Activated gamma-delta T cell treated with anti-CD3 and anti-CD28 coated beads, Interleukin-2, amount 50 U/mL, for 16 hours (primary cell): ENCODE results near the gene CASP10.
"Not testable (repeated sequence)": the region's sequence is repeated elsewhere in the genome, so short reads cannot be mapped to it uniquely, and the experiment has no call there.

Source experiments
- DNase-seq: peaks from one replicate; pipeline ENCODE4 v3.0.0-alpha.2; 2020; ENCODE audit warnings: low read depth

The CASP10 gene

DNA sequence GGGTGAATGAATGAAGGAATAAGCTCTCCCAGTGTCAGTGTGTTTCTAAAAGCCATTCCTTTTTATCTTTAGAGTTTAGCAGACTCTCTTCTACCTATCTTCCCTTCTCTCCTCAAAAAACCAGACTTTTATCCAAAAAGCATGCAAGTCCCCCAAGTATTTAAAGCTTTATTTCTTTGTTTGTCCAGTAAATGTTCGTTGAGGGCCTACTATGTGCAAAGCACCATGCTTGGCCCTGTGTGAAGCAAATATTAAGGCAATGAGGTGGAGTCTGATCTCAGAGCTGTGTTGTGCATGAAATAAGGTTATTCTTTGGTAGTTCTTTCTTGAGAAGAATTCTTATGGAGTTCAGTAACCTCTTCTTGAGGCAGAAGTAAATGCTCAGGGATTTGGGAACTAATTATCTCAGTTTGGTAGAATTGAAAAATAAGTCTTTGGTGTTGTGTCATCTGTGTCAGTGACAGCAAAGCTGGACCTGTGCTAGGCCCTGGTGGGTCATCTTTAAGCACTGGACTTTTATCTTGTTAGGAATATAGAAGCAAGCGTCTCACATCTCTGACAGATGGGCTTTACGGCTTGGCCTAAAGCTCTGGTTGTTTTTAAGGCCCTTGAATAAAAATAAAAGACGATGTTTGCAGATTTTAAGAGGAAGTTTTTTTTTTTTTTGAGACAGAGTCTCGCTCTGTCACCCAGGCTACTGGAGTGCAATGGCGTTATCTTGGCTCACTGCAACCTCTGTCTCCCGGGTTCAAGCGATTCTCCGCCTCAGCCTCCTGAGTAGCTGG, 28.1 kb upstream of the CASP10 start:
- DNase-seq = no peak

GRCh38 chr2:201156036-201156435, 26.9 kb upstream of the CASP10 start:
- no peak for DNase-seq

GRCh38 chr2:201156640-201157039, 26.3 kb upstream of the CASP10 start:
- no peak for DNase-seq

DNA sequence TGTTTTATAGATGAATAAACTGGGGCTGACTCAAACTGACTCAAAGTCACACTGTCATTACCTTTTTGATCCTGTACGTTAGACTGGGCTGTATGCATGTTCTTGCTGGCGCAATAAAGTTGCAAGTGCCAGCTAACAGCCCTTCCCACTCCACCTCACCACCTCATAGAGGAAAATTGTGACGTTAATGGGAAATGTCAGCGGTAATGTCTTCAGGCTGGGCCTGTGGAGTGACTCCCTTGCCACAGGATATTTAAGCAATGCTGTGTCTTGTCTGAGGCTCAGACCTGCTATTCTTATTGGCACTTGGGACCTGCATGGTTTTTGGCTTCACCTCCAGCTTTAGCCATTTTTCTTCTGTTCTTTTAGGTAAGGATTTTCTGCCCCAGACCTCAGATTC, 25.2 kb upstream of the CASP10 start:
- DNase-seq = no peak

DNA sequence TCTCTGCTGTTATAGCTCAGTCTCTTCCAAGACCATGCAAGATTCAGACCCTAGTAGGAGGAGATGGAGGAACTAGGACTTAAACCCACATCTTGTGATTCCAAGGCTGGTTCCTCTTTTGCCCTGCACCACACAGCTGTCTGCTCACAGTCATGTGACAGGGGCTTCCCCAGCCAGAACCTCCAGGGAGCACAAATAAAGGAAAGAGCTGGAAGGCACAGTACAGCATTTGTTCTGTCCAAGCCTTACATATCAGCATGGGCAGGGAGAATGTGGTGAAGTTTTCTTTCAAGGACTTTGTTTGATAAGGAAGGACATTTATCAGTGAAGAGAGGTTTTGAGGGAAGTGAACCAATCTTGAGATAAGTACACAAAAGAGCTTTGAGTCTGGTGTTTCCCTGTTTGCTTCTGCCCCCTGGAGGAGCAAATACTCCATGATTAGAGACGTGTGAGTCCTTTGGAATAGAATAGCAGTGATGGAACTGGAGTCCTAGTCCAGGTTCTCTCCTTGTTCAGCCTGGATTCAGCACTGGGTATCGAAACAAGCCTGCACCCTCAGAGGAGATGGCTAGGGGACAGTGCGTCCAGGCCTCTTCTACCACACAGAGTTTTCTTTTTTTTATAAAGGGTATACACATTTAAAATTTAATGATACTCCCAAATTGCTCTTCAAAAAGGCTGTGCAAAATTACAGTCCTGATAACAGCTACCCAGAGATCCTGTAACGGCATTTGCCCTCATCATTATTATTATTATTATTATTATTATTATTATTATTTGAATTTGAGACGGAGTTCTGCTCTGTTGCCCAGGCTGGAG, 24.6 kb upstream of the CASP10 start:
- DNase-seq = peak; percentile 15

- no peak for DNase-seq
Observed at GRCh38 chr2:201164166-201164565, 18.8 kb upstream of the CASP10 start.

- DNase-seq = no peak
Observed at GRCh38 chr2:201167546-201167945, 15.4 kb upstream of the CASP10 start.

DNA sequence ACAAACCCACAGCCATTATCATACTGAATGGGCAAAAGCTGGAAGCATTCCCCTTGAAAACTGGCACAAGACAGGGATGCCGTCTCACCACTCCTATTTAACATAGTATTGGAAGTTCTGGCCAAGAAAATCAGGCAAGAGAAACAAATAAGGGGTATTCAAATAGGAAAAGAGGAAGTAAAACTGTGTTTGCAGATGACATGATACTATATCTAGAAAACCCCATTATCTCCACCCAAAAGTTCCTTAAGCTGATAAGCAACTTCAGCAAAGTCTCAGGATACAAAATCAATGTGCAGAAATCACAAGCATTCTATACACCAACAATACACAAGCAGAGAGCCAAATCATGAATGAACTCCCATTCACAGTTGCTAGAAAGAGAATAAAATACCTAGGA, 14.4 kb upstream of the CASP10 start:
- DNase-seq = not testable (repeated sequence)

DNA sequence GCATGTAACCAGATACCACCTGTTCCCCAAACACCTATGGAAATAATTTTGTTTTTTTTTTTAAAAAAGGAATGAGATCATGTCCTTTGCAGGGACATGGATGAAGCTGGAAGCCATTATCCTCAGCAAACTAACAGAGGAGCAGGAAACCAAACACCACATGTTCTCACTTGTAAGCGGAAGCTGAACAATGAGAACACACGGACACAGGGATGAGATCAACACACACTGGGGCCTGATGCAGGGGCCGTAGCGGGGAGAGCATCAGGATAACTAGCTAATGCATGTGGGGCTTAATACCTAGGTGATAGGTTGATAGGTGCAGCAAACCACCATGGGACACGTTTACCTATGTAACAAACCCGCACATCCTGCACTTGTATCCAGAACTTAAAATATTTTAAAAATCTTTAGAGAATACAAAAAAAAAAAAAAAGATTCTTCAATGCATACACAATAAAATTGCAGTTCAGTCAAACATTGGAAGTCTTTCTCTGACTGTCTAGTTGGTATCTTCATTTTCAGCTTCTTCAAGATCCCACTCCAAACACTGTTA, 11.6 kb upstream of the CASP10 start:
- no peak for DNase-seq

- DNase-seq = no peak
Observed at GRCh38 chr2:201172279-201172678, 10.7 kb upstream of the CASP10 start.

- DNase-seq = no peak
Observed at GRCh38 chr2:201174687-201175086, 8.3 kb upstream of the CASP10 start.

DNA sequence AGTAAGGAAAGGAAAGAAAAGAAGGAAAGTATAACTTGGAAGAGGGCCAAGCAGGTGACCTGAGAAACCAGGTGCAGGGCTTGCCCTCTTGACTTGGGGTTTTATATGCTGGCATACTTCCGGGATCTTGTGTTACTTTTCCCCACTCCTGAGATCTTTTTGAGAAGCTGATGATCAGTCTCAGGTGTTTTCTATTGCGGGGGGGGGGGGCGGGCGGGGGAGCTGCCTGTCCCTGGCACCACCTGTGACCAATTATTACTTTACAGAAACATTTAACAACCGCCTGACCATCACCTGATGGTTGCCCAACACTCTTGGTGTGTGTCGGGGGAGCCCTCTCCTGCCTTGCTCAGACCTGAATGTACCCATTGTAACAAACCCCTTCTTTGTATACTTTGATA, 6.9 kb upstream of the CASP10 start:
- DNase-seq = no peak

GRCh38 chr2:201180010-201180409, 2.9 kb upstream of the CASP10 start:
- DNase-seq = no peak

DNA sequence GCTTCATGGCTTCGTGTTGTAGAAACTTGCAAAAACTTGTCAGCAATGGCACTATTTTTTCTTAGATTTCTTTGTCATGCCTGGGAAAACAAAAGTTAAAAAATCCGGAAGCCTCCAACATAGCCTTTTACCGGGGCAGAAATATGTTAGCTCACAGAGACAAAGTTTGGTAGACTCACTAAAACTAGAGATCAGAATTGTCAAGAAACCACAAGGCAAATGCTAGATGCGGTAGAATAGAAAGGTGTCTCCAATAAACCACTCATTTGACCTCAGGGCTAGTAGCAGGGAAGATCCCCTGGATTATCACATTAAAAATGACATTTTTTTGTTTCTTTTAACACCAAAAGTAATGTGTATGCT, 405 bp downstream of the CASP10 start:
- no peak for DNase-seq

DNA sequence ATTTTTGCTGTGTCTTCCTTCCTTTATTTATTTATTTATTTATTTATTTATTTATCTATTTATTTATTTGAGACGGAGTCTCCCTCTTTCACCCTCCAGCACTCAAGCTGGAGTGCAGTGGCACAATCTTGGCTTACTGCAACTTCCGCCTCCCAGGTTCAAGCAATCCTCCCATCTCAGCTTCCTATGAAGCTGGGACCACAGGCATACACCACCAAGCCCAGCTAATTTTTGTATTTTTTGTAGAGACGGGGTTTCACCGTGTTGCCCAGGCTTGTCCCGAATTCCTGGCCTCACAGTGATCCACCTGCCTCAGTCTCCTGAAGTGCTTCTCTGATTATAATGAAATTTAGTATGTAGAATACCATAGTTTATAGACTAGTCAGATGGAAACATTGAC, 894 bp downstream of the CASP10 start:
- not testable (repeated sequence) for DNase-seq

GRCh38 chr2:201184248-201184647, 1.3 kb downstream of the CASP10 start:
- DNase-seq = not testable (repeated sequence)

DNA sequence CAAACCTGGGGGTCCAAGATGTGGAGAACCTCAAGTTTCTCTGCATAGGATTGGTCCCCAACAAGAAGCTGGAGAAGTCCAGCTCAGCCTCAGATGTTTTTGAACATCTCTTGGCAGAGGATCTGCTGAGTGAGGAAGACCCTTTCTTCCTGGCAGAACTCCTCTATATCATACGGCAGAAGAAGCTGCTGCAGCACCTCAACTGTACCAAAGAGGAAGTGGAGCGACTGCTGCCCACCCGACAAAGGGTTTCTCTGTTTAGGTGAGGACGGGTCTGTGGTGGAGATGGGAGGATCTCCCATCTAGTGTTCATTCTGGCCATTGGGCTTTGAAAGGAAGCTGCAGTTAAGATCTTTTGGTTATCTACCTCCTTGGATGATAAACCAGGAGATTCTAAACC, 2.9 kb downstream of the CASP10 start:
- DNase-seq = no peak

DNA sequence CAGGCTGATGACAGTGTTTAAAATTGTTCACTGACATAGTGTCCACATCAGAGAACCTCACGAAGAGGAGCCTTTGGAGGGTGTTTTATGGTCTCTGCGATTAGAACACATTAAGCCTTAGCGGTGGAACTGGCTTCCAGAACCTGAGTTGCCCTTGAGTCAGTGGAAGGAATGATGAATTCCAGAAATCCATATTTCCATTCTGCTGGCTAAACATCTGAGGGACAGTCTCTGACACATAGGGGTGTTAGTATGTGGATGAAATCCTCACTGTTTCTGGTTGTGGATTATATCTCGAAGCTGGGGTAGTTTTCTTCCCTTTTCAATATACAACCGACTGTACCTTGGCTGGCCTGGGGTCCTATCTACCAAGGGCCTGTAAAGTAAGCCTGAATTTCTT, 4.0 kb downstream of the CASP10 start:
- no peak for DNase-seq

DNA sequence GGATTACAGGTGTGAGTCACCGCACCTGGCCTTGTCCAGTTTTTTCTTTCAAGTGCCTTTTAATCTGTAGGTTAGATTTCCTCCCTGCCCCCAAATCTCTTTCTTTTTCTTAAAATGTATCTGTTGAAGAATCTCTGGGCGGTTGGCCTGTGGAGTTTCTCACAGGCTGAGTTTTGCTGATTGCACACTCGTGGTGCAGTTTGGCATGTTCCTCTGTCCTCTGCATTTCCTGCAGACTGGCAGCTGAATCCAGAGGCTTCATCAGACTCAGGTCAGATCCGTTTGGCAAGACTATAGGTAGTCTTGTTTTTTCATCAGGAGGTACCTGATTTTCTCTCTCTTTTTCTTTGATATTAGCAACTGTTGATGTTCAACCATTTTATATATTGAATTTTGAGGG, 5.5 kb downstream of the CASP10 start:
- no peak for DNase-seq

GRCh38 chr2:201191132-201191875, 8.4 kb downstream of the CASP10 start:
- no peak for DNase-seq

- no peak for DNase-seq
Observed at GRCh38 chr2:201194097-201194496, 11.2 kb downstream of the CASP10 start.

GRCh38 chr2:201195331-201195730, 12.4 kb downstream of the CASP10 start:
- DNase-seq = no peak

DNA sequence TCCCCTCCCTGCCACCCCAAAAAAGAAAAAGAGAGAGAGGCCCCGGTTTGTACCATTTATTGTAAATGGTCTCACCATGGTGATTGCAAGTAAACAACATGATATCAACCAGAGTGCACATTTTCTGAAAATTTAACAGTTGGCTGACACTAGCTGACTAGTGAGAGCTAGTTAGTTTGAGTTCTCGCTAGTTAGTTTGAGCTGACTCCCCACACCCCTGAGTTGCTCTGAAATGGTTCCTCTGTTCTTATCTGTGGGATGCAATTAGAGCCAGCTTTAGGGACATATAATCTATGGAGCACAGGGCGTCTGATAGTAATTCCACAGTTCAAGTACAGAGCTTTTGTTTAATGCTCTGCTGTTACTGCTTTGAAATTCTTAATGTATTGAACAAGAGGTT, 13.1 kb downstream of the CASP10 start:
- no peak for DNase-seq
